GM19239 (cell line): ENCODE results near the gene IL1R1.

Experiments
- DNase-seq: peaks from one replicate; pipeline ENCODE4 v3.0.0; 2011; ENCODE audit warnings: low spot score; ENCODE audit not compliant: insufficient read length
- FAIRE-seq: peaks from 2 replicates; lab custom pipeline; 2011; peaks lifted over from hg19 to GRCh38; lab: Jason Lieb, UNC

The IL1R1 gene

DNA sequence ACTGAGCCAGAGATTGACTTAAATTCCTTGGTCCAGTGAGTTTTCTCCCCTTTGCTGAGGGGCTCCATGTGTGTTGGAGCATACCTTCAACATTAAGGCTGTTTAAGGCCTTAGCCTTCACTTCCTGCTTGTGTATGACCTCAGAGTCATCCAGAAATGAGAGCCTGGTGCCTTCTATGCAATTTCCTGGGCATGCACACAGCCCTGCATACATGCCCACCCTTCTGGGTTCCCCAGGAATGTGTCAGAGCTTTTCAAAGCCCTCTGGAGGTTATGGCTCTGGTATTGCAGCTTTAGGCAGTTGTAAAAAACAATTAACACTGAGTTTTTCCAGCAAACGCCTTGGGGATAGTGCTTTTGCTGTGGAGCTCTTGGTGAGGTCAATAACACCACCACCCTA, 16.7 kb downstream of the IL1R1 start:
- FAIRE-seq, result no peak
- no peak for DNase-seq

DNA sequence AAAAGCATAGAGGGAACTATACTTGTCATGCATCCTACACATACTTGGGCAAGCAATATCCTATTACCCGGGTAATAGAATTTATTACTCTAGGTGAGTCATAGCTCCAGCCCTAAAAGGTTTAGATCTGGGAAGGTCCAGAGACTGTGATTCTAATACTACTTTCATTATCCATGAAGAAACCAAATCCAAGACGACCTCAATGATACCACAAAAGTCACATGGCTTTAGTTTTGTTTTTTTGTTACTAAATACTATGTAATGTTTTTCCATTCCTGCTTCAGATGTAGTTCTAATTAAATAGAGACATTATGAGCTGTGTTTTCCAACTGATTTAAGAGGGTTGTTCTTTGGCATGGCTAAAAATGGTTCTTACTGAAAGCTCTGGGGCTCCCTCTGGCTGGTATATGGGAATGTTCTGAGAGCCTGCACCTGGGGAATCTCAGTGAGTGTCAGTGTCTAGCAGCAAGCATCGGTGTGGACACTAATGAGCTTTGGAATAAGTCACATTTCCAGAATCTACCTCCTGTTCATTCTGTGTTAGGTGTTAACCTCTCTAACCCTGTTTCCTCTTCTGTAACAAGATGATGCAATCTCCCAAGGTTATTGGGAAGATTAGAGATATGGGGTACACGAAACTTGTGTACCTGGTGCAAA, 23.8 kb downstream of the IL1R1 start:
- FAIRE-seq (no peak), DNase-seq (no peak)

DNA sequence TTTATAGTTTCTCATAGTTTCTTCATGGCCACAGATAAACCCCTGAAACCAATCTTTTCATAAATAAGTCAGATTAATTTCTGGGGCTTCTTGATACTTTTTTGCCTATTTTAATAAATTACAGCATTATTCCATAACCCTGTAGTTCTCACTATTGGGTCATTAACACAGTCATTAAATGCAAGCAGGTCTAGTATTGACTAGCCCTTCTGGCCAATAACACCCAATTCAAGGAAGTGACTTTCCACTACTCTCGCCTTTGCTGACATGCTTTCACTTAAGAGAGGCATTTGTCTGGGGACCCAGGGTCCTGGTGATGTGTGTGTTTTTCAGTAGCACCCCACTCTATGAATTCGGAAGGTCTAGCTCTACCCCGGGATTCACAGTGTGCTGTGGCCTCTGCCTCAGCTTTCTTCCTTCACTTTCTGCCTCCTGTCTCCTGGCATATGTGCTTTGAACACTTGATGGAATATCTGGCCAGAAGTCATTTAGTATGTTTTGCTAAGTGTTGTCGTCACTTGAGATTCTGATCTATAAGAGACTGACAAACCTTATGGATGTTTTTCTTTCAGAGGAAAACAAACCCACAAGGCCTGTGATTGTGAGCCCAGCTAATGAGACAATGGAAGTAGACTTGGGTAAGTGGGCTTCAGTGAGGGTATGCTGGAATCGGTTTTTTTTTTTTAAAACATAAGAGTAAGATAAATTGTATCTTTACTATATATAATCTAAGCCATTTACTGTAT, 25.7 kb downstream of the IL1R1 start:
- no peak for FAIRE-seq
- no peak for DNase-seq

GRCh38 chr2:102171946-102172345, 29.4 kb downstream of the IL1R1 start:
- FAIRE-seq (no peak), DNase-seq (no peak)

DNA sequence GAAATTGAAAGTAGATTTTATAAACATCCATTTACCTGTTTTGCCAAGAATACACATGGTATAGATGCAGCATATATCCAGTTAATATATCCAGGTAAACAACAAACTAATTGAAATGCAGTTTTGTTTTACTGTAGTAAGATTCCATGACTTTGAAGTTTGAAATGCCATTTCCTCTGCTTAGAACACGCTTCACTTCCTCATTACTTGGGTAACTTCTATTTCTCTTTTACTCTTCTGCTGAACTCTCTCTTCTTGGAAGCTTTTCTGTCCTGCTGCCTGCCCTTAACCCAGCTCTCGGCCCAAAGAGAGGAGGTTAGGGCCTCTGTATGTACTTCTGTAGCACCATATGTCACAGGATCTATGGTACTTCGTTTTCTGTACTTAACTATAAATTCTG, 30.2 kb downstream of the IL1R1 start:
- FAIRE-seq (no peak), DNase-seq (no peak)

DNA sequence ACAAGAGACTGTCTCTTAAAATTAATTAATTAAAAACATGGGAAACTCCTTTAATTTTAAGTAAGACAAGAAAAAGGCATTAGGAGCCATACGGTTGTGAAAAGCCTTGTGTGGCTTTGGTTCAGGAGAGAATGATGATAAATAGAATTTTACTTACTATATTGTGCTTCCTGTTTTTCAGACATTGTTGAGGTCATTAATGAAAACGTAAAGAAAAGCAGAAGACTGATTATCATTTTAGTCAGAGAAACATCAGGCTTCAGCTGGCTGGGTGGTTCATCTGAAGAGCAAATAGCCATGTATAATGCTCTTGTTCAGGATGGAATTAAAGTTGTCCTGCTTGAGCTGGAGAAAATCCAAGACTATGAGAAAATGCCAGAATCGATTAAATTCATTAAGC, 33.6 kb downstream of the IL1R1 start:
- DNase-seq (no peak), FAIRE-seq (no peak)

DNA sequence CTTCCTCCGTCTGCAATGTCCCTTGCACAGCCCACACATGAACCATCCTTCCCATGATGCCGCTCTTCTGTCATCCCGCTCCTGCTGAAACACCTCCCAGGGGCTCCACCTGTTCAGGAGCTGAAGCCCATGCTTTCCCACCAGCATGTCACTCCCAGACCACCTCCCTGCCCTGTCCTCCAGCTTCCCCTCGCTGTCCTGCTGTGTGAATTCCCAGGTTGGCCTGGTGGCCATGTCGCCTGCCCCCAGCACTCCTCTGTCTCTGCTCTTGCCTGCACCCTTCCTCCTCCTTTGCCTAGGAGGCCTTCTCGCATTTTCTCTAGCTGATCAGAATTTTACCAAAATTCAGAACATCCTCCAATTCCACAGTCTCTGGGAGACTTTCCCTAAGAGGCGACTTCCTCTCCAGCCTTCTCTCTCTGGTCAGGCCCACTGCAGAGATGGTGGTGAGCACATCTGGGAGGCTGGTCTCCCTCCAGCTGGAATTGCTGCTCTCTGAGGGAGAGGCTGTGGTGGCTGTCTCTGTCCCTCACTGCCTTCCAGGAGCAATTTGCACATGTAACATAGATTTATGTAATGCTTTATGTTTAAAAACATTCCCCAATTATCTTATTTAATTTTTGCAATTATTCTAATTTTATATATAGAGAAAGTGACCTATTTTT, 35.4 kb downstream of the IL1R1 start:
- FAIRE-seq (no peak), DNase-seq (no peak)

- DNase-seq, result no peak
- FAIRE-seq, result no peak
Measured at GRCh38 chr2:102179061-102179460, 36.5 kb downstream of the IL1R1 start.

DNA sequence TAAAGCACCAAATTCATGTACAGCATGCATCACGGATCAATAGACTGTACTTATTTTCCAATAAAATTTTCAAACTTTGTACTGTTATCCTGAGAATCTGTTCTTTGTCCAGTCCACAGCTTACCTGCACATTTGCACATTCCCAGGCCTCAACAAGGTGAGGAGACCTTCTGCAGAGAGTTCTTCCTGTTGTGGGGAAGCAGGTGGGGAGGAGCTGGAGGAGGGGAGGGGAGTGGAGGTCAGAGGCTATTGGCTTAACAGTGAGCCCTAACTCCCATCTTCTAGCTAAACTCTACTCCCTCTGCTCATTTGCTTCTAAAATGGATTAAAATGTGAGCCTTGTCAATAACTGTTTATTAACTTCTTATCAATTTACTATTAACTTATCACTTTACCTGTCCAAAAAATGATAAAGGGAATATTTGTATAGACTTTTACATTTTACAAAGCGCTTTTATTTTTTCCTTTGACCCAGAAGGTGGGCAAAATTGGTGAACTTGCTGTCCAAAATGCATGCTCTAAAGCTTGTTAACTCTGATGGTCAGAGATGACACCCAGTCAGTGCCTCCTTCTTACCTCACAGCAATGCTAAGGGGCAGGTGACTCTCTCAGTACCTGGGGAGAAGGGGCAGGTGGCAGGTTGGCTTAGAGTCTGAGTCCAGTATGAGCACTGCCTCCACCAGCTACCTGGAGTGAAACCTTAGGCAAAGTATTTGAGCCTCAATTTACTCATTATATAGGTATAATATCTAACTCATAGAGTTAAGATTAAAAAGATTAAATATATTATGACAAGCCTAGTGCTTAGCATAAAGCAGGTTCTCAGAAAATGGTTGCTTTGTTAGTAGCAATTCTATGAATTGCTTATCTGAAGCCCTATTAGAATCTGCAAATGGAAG, 37.5 kb downstream of the IL1R1 start:
- no peak for FAIRE-seq
- DNase-seq, result no peak

DNA sequence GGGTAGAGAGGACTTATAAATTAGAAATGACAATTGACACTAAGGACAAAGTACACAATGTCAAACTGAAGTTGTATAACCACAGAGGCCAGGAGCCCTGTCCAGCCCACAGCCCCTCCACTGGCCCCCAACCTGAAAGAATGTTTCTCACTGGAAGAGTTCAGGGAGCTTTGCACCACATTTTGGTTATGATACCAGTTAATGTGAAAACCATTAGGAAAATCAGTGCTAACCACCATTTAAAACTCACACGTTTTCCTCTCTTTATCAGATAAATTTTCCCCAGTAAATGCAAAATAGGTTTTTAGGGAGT, 38.1 kb downstream of the IL1R1 start:
- no peak for DNase-seq
- FAIRE-seq, result no peak

DNA sequence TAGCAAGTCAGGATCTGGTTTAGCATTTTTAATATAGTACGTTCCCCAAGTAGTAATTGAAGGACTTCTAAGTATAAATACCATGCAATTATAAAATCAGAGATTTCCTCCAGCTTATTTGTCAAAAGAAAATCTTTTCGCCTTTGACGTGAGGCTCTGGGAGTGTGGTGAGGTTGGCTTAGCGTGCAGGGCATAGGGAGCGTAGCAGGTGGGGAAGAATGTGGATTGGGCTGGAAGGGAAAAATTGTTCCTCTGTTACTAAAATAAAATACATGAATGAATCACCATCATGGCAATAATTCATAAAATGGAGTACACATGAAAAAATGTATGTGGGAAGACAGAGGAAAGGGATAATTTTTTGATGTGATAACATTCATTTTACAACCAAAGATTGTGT, 38.8 kb downstream of the IL1R1 start:
- no peak for DNase-seq
- no peak for FAIRE-seq

- DNase-seq (no peak), FAIRE-seq (no peak)
Measured at GRCh38 chr2:102181919-102182635, 39.5 kb downstream of the IL1R1 start.

- FAIRE-seq (no peak), DNase-seq (no peak)
Measured at GRCh38 chr2:102184018-102184417, 41.5 kb downstream of the IL1R1 start.

DNA sequence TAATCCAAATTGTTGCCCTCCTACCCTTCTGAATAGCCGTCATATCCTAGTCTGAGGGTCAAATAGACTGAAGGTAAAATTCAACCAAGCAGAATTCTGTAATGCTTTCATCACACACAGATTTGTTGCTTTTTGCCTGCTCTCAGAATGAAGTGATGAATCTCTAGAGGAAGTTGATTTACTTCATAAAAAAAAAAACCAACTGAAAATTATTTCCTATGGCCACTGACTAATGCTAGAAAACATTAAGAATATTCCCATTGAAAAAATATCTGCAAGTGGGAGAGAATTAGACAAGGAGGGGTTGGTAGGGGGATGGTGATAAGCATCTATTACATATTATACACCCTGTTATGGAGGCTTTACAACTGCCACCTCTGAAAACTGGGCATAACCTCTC, 42.0 kb downstream of the IL1R1 start:
- no peak for FAIRE-seq

GRCh38 chr2:102185347-102185746, 42.8 kb downstream of the IL1R1 start:
- DNase-seq, result no peak
- no peak for FAIRE-seq

More for the DNA sequence above, 42.0 kb downstream of the IL1R1 start:
- DNase-seq, result no peak

- no peak for DNase-seq
- no peak for FAIRE-seq
Measured at GRCh38 chr2:102186791-102187495, 44.4 kb downstream of the IL1R1 start, which contains the start of gene IL1RL2. Gene IL1RL2, plus strand, starts transcription at chr2:102187023. Its CDS starts 845 bp downstream, at chr2:102187868.

- DNase-seq (no peak), FAIRE-seq (no peak)
Measured at GRCh38 chr2:102187496-102188150, 45.1 kb downstream of the IL1R1 start.

- FAIRE-seq, result no peak
- no peak for DNase-seq
Measured at GRCh38 chr2:102190430-102191107, 48.0 kb downstream of the IL1R1 start.
